ENCODE results near the gene MPZL1.
A peak's percentile ranks its signal among the peaks of the same experiment; 100 is the strongest.
"Not testable (repeated sequence)": the region's sequence is repeated elsewhere in the genome, so short reads cannot be mapped to it uniquely, and the experiment has no call there.

Gene MPZL1

DNA sequence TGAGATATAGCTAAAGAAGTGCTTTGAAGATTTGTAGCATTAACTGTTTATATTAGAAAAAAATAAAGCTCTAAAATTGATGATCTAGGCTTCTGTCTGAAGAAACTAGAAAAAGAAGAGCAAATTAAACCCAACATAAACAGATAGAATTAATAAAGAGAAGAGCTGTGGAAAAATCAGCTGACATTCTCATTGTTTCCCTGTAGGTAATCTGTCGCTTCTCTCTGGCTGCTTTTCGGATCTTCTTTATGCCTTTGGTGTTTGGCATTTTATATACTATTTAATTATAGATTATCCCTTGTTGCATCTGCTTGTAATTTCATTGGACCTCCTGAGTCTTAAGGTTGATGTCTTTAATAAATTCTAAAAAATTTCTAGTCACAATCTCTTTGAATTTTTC is 59.8 kb downstream of the MPZL1 start:
- DNase-seq (ENCODE audit: low read depth): no peak

GRCh38 chr1:167782946-167783345 is 61.2 kb downstream of the MPZL1 start:
- DNase-seq (ENCODE audit: low read depth): no peak

- no peak for DNase-seq (ENCODE audit: low read depth)
These were observed 63.2 kb downstream of the MPZL1 start for GRCh38 chr1:167784876-167785550.

DNA sequence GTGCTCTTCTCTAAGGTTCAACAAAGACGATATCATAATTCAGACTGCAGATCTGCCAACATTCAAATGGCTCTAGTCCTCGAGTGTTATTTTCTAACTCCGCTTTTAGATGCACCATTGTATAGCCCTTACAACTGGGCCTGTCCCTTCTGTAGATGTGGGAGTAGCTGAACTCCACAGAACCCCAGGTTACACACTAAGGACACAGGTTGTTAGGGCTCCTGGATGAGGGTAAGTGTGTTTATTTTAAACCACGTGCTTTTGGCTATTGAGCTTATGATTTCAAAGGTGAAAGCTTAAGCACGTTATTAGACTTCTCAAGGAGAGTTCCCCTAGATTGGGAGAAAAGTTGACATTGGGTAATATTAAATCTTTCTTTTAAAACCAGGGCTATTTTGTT is 64.7 kb downstream of the MPZL1 start:
- no peak for DNase-seq (ENCODE audit: low read depth)

- DNase-seq (ENCODE audit: low read depth): no peak
These were observed 67.7 kb downstream of the MPZL1 start for GRCh38 chr1:167789501-167789900.

DNA sequence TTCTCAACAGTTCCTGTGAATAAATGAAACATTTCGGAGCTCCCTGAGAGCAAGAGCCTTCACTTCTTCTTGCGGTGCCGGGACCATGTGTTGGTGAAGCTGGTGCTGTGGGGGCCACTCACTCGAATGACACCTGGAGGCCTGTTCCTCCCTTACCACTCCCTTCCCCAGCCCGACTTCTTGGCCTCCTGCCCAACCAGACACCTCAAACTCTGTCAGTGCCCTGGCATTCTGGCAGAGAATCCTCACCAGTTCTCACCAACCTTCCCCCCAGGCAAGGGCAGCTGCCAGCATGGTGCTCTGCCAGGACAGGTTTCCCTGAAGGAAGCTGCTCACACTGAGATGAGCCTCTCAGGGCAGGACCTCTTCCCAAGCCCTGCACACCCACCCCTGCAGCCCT is 68.3 kb downstream of the MPZL1 start:
- DNase-seq (ENCODE audit: low read depth): no peak

- DNase-seq (ENCODE audit: low read depth): peak; percentile 99
These were observed 69.8 kb downstream of the MPZL1 start for GRCh38 chr1:167791281-167792187.

DNA sequence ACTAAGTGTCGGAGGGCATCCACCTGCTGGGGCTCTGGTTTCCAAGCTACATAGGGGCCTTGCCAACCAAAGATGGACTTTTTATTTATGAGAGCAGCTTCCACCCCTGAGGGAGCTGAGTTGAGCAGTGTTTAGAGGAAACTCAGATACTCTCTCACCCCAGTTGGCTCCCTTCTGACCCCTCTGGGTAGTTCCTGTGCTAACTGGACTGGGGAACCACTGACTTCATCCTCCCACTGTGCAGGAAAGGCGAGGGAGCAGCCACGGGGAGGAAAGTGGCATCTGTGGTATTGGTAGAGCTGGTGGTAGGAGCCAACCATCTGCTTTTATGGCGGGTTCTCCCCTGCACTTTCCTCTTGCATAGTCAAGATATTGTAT is 70.4 kb downstream of the MPZL1 start:
- no peak for DNase-seq (ENCODE audit: low read depth)

DNA sequence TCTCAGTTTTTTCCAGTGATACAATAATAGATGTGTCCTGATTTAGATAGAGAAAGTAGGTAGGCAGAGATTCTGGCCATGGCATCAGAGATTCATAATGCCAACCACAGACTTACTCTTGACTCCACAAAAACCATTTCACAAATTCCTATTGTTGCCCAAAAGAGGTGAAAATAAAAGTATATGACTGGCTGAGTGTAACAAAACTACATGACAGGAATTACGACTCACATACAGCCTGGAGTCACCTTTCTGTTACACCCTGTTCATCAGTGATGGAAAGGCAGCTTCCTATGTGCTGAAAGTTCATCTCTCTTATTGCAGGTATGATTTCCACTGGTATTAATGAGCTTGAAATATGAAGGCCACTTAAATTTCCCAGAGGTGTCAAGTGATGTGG is 72.3 kb downstream of the MPZL1 start:
- DNase-seq (ENCODE audit: low read depth): no peak

- DNase-seq (ENCODE audit: low read depth): no peak
These were observed 74.3 kb downstream of the MPZL1 start for GRCh38 chr1:167795810-167796740.

- peak; percentile 98 for DNase-seq (ENCODE audit: low read depth)
These were observed 75.2 kb downstream of the MPZL1 start for GRCh38 chr1:167797015-167797414.

DNA sequence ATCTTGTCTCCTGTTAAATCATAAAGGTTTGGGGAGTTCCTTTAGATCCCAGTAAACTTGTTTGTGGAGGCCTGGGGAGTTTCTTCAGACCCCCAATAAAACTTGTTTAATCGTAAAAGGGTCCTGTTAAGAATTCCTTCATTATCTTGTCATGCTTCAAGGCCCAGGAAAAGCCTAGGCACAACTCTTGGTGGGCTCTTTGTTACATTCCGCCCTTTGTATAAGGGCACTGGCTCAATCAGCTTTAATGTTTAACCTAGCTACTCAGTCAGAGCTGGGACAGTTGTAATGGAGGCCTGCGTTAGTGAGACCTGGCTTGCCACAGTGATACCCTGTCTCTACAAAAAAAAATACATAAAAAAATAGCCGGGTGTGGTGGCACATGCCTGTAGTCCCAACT is 77.2 kb downstream of the MPZL1 start:
- DNase-seq (ENCODE audit: low read depth): no peak

GRCh38 chr1:167799747-167800146 is 78.0 kb downstream of the MPZL1 start:
- no peak for DNase-seq (ENCODE audit: low read depth)

GRCh38 chr1:167800251-167800650 is 78.5 kb downstream of the MPZL1 start:
- DNase-seq (ENCODE audit: low read depth): no peak

DNA sequence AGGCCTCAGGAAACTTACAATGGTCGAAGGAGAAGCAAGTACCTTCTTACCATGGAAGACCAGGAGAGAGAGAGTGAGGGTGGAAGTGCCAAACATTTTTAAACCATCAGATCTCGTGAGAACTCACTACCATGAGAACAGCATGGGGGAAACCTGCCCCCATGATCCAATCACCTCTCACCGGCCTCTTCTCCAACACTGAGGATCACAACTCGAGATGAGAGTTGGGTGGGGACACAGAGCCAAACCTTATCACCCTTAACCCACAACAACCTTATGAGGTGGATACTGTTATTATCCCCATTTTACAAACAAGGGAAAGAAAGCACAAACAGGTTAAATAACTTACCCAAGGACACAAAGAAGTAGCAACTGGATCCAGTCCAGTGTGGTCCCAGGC is 80.5 kb downstream of the MPZL1 start:
- DNase-seq (ENCODE audit: low read depth): no peak

GRCh38 chr1:167803358-167804207 is 81.8 kb downstream of the MPZL1 start:
- DNase-seq (ENCODE audit: low read depth): peak; percentile 86

DNA sequence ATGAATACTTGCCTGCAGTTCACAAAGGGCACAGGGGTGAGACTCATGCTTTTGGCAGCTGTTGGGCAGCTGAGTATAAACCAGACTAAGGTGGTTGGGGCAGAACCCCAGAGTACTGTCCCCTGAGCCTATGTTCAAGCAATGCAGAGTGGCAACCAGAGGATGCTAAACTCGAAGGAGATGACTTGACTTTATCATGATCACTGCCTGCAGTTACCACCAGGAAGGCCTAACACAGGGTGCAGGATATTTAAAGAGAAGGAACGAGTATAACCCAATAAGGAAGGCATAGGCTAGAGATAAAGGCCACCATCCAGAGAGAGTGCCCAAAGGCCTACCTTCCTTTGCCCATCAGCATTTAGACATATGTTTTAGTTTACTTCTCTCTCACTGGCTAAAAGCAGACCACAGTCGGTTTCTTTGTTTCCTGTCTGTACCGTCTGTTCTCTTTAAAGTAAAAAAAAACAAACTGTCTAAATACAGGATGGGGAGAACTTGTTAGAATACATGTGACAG is 83.3 kb downstream of the MPZL1 start:
- DNase-seq (ENCODE audit: low read depth): no peak

DNA sequence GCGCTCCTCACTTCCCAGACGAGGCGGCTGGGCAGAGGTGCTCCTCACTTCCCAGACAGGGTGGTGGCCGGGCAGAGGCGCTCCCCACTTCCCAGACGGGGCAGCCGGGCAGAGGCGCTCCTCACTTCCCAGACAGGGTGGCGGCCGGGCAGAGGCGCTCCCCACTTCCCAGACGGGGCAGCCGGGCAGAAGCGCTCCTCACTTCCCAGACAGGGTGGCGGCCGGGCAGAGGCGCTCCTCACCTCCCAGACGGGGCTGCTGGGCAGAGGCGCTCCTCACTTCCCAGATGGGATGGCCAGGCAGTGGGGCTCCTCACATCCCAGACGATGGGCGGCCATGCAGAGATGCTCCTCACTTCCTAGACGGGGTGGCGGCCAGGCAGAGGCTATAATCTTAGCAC is 84.5 kb downstream of the MPZL1 start:
- DNase-seq (ENCODE audit: low read depth): not testable (repeated sequence)

DNA sequence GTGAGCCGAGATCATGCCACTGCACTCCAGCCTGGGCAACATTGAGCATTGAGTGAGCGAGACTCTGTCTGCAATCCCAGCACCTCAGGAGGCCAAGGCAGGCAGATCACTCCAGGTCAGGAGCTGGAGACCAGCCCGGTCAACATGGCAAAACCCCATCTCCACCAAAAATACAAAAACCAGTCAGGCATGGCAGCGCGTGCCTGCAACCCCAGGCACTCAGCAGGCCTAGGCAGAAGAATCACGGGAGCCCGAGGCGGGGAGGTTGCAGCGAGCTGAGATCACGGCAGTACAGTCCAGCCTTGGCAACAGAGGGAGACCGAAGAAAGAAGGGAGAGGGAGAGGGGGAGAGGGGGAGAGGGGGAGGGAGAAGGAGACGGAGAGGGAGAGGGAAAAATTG is 84.9 kb downstream of the MPZL1 start:
- not testable (repeated sequence) for DNase-seq (ENCODE audit: low read depth)

DNA sequence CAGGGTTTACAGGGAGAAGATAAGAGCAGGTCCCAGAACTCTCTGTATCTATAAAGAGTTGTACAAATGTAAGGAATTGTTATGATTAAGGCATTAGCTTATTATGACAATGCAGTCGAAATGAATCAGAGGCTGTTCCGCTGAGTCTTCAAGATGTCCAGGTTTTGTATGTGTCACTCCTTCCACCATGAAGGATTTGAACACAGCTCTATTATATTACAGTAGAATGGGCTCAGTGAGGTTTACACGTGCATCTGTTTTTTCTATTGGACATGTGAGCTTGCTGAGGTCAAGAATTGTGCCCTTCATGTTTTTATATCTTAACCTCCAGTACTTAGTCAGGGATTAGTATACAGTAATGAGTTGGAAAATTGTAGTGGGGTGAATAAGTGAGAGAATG is 86.3 kb downstream of the MPZL1 start:
- no peak for DNase-seq (ENCODE audit: low read depth)

DNA sequence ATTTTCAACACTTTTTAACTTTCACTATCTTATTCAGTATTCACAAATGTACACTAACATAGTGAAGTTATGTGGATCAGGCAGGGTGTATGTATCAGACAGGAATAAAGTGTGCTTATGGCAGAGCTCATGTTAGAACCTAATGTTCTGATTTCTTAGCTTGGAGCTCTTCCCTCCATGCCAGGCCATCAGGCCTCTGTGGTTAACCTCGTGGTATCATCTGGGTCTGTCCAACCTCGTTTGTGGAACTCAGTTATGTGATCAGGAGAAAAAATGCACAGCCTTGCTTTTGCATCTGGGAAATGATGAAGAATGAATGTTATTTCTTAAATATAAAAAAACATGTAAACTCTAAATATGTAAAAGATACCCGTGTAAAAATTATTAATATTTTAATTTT is 86.9 kb downstream of the MPZL1 start:
- no peak for DNase-seq (ENCODE audit: low read depth)

Measured in GM04504 (cell line).